A549 treated with DMSO at 1 μM for 4 hours (cell line): ENCODE measurements around the gene IGFBP3. TPM values are rescaled to one million over a fixed set of nuclear protein-coding genes. Genes with fewer than 3 reads are reported as not detected.

Experiments used
- total RNA-seq: library from RNA; stranded (reverse); fragments of 200-300 nt; extraction: Qiagen RNA extraction; gene quantifications from 5 replicates; pipeline ENCODE4 v1.2.3, GENCODE V29; 2022; ENCODE audit warnings: low read depth

The IGFBP3 gene
- 190 to 302 TPM (median 256 TPM) in 5 replicates for total RNA-seq

DNA sequence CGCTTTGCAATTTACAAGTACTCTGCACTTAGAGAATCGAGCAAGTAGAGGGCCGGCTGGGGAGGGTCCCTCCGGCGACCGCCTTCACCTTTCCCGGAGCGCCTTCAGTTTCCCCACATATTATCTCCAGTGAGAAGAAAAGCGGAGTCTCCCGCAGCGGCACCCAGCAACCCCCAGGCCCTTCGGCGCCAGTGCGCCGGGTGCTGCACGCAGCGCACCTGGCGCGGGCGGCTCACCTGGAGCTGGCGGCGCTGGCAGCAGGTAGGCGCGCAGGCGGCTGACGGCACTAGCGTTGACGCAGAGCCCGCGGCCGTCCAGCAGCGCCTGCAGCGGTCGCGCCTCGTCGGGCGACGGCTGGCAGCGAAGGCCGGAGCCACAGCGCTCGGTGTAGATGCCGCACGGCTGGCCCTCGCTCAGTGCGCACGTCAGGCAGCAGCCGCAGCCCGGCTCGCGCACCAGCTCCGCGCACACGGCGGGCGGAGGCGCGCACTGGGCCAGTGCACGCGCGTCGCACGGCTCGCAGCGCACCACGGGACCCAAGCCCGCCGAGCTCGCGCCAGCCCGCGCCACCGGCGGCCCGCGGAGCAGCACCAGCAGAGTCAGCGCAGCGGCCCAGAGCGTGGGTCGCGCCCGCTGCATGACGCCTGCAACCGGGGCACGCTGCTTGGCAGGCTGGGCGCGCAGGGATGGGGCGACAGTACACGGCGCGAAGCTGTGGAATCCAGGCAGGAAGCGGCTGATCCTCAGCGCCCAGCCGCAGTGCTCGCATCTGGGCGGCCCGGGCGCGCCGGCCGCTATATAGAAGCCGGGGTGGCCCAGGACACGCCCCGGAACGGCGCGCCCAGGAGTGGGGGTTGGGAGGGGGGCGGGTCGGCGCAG, at the start of gene IGFBP3:
TSS of gene IGFBP3 (minus strand) at position 771 of the 879 bp plus-strand sequence. CDS start at position 639, 132 bp downstream.

DNA sequence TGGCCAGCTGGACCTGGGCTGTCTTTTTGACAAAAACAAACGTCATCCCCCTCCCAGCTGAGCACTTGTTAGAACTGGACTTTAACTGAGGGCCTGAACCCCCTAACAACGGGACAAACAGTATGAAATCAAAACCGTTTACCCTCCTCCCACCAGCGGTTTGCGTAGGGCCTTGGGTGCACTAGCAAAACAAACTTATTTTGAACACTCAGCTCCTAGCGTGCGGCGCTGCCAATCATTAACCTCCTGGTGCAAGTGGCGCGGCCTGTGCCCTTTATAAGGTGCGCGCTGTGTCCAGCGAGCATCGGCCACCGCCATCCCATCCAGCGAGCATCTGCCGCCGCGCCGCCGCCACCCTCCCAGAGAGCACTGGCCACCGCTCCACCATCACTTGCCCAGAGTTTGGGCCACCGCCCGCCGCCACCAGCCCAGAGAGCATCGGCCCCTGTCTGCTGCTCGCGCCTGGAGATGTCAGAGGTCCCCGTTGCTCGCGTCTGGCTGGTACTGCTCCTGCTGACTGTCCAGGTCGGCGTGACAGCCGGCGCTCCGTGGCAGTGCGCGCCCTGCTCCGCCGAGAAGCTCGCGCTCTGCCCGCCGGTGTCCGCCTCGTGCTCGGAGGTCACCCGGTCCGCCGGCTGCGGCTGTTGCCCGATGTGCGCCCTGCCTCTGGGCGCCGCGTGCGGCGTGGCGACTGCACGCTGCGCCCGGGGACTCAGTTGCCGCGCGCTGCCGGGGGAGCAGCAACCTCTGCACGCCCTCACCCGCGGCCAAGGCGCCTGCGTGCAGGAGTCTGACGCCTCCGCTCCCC, 32.7 kb downstream of the IGFBP3 start, which contains the start of gene IGFBP1:
TSS of gene IGFBP1 (plus strand) at position 304 of the 808 bp plus-strand sequence. CDS start at position 469, 165 bp downstream.

DNA sequence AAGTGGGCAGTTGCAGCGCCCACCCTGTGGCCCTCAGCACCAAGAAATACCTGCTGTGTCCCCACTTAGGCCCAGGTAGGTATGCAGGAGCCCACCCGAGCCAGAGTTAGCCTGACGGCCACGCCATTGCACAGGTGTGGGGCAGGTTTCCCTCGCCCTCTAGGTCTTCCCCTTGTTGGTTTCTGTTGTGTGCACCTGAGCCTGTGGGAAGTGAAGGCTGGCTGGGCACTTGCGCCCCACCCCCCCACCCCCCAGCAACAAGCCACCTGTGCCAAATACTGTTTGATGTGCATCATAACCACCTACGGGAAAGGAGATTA, 48.1 kb downstream of the IGFBP3 start, which contains the start of gene CCDC201:
TSS of gene CCDC201 (minus strand) at position 48 of the 320 bp plus-strand sequence. CDS start 75 bp downstream, outside the sequence.

Other genes with a start within 250 kb of the IGFBP3 start
- gene CCDC201, start 48.2 kb downstream of the IGFBP3 start, total RNA-seq = 0.02 TPM in 1 of 5 replicates, not detected in the others
- 21.3 to 32.0 TPM (median 30.9 TPM) in 5 replicates for gene IGFBP1, start 32.8 kb downstream of the IGFBP3 start, total RNA-seq